GM12878 (cell line): Measurements from ENCODE around the gene HNRNPAB.

Source experiments
- BCLAF1 ChIP-seq: fragments of 450-650 bp; IDR thresholded peaks from 2 replicates; pipeline ENCODE4 v1.6.1; 2017; ENCODE audit warnings: antibody characterized with exemption, mild to moderate bottlenecking, moderate library complexity
- CHD1 ChIP-seq: IDR thresholded peaks from 2 replicates; pipeline ENCODE4 v1.6.1; 2012; ENCODE audit warnings: low read depth, low read length, improper control_type of control experiment
- POLR2A ChIP-seq: IDR thresholded peaks from 2 replicates; pipeline ENCODE4 v1.6.1; 2011; ENCODE audit warnings: low read depth, mild to moderate bottlenecking, low read length
- POLR2AphosphoS5 ChIP-seq: IDR thresholded peaks from 2 replicates; pipeline ENCODE4 v1.6.1; 2011; ENCODE audit warnings: mild to moderate bottlenecking, low read length, inconsistent platforms
- YY1 ChIP-seq: IDR thresholded peaks from 2 replicates; pipeline ENCODE4 v1.6.1; 2011; ENCODE audit warnings: low read depth, mild to moderate bottlenecking, low read length
- ZZZ3 ChIP-seq: IDR thresholded peaks from 2 replicates; pipeline ENCODE4 v1.6.1; 2011; ENCODE audit warnings: low read depth; ENCODE audit not compliant: control insufficient read depth, insufficient read length
- TF ChIP-seq, protein P1 (sequence below), 3 experiments: IDR thresholded peaks in 2 of 3; conservative IDR thresholded peaks in 1 of 3; 2 replicates each; pipeline ENCODE4 v1.5.1; 2011; ENCODE audit warnings: low read depth in 3 of 3, low read length in 3 of 3, mild to moderate bottlenecking in 3 of 3, control low read depth in 2 of 3, moderate library complexity in 2 of 3, inconsistent platforms in 1 of 3, mixed read lengths in 1 of 3; ENCODE audit not compliant: control insufficient read depth in 2 of 3, insufficient read depth in 1 of 3; ENCODE audit errors: extremely low read depth in 1 of 3

- TF ChIP-seq BCLAF1 (no peak), CHD1 (no peak), POLR2AphosphoS5 (no peak; the same call in none of the 2 replicates), ZZZ3 (no peak), POLR2A (peak; percentile 39), YY1 (no peak)
- TF ChIP-seq, protein P1, sequence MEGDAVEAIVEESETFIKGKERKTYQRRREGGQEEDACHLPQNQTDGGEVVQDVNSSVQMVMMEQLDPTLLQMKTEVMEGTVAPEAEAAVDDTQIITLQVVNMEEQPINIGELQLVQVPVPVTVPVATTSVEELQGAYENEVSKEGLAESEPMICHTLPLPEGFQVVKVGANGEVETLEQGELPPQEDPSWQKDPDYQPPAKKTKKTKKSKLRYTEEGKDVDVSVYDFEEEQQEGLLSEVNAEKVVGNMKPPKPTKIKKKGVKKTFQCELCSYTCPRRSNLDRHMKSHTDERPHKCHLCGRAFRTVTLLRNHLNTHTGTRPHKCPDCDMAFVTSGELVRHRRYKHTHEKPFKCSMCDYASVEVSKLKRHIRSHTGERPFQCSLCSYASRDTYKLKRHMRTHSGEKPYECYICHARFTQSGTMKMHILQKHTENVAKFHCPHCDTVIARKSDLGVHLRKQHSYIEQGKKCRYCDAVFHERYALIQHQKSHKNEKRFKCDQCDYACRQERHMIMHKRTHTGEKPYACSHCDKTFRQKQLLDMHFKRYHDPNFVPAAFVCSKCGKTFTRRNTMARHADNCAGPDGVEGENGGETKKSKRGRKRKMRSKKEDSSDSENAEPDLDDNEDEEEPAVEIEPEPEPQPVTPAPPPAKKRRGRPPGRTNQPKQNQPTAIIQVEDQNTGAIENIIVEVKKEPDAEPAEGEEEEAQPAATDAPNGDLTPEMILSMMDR (IDR thresholded peaks at IDR 0.05 in 2 of 3, conservative IDR thresholded peaks at IDR 0.05 in 1 of 3; ENCODE audit: control insufficient read depth in 2 of 3, extremely low read depth in 1 of 3, insufficient read depth in 1 of 3, low read depth in 3 of 3, low read length in 3 of 3): no peak
Observed at GRCh38 chr5:178210073-178210535, 5.8 kb downstream of the HNRNPAB start.
